ENCODE results near the gene NFIX.

Gene NFIX

DNA sequence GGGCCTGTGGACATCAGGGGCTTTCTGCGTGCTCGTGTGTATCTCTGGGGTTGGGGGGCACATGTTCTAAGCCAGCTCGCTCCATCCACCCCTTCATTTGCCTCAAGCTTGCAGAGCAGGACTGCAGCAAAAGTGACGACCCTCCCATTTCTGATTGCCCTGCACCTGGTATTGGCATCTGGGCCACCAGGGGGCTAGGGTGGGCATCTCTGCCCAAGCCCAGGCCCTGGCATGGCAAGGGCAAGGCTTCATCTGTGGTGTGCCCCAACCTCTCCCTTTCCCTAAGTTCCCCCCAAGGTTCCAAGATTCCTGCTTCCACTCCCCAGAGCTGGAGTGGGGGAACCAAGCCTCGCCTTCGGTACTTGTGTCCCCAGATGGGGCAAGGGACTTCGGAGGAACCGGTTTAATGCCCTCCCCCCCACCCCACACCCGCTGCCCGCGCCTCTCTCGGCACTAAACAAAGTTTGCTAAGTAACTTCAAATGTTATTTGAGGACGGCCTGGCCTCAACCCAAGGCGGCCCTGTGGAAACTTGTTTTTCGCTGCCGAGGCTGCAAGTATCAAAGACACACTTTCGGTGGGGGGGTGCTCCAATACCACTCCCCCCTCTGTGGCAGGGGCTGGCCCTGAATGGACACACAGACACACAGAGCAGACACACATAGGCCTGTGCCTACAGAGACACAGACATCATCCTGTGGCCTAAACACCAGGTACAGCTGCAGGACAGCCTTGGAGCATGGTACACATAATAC is 12.2 kb downstream of the NFIX start:
- DNase-seq (ENCODE audit: low read depth in 2 of 2) = no peak

DNA sequence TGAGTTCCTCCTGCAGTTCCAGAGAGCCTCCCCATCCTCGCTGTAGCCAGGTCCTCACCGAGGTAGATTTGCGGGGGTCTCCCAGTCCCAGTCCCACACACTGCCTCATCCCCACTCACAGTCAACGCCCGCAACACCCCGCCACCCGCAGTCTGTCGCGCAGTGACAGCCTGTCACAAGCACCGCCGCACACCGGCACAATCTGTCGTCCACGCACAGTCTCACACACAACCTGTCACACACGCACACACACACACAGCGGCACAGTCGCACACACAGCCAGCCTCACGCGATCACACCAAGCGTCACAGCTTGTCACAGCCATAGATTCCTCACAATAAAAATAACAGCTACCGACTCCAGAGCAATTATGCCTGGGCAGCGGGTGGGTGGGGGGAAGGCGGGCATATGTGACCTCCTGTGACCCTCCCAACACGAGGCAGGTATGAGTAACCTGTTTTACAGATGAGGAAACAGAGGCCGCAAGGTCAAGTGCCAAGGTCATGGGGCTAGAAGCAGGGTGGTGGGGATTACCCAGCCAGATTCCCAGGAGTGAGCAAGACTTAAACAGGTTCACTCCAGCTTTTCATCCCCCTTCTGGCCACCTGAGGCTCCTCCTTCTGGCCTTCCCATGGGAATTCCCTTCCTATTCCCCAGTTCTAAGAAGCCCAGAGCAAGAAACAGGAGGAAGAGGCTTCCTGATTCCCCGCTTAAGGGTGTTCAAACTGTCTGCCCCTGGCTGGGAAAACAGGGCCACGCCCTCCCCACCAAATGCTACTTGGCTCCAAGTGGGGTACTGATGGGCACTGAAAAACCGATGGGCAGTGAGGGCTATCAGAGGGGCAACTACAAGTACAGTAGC is 13.9 kb downstream of the NFIX start:
- DNase-seq (ENCODE audit: low read depth in 2 of 2) = no peak

DNA sequence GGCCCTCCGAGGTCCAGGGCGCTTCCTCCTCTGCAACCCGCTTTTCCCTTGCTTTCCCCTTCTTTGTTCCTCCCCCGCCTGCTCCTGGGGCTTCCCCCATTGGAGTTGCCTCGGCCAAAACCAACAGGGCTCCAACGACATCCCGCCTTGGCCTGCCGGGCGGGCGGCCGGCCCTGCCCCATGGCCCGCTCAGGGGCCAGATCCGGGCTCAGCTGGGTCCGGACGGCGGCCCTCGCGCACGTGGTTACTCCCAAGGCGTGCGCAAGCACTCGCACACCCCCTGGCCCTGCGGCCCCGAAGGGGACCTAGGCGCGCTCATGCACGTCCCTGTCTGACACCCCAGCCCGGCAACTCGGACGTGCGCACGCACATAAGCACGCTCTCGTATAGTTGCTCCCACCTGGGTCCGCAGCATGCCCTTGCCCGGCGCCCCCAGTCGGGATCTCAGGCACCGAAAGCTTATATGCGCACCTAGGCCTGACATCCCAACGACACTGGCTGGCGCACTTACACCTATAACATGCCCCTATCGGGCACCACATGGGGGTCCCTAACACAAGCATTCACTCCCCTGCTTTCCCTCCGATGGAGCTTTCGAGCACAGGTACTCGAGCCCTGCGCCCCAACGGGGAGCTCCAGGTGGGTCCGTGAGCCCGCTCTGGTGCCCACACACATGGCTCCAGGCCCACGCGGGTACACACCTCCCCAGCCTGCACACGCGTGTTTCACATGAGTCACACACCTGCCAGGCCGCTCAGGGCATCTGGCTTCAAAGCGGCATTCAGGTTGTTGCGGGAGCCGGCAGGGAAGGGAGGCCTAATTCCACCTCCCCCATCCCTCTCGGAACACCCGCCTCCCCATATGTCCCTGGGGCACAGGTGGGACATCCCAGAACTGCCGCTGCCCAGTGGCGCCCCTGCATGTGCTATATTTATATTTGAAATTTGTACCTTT is 15.0 kb downstream of the NFIX start:
- DNase-seq (ENCODE audit: low read depth in 2 of 2) = no peak

DNA sequence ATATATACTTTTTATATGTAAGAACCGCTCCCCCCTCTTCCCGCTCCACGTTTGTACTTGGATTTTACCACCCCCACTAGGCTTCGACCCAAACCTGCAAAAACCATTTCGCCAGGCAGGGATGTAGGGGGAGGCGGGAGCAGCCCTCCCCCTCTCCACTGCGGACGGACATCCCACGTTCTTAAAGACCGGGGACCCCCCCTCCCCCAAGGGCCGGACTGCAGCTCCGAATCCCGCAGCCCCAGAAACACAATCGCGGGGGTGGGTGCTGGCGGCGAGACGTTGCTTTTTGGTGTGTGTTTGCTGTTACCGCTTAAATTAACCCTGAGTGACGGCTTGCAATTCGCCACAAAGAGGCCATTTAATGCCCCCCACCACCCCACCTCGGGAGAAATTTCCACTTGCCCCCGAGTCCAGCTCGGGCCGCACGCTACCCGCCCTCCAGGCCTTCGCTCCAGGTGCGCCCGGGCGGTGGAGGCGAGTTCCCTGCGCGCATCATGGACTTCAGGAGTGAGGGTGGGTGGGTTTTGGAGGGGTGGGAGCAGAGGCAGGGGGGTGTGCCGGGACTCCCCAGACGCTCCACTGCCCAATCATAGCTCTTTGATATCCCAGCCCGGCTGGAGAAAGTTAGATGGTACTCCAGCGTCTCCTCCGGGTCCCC is 15.8 kb downstream of the NFIX start:
- DNase-seq (ENCODE audit: low read depth in 2 of 2) = no peak

DNA sequence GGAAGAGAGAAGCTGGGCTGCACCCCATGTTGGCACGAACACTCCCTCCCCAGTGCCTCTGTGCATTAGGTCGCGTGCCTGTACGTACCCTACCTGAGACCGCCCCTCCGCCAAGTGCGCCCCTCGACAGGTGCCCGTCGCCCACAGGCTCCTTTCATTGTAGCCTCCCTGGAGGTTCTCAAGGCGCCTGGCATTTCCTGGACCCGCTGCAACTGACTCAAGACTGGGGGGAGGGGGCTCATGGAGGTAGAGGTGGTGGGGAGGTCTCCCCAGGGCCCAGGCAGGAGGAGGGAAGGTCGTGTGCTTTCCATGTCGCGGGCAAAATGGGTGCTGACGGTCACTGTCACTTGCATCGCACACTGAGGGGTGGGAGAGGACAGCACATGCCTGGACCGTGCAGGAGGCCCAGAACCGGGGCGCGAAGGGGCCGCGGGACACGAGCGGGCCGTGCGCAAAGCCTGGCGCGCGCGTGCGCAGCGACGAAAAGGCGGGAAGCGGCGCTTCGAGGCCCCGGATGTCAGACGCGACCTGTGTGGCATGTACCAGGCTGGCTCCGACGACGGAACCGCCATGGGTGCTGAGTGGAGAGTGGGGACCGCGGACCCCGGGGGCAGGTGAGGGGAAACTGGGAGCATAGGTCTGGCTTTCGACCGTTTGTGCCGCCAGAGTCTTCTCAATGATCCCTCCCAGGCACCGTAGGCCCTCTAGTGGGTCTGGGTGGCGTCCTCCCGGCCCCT is 16.5 kb downstream of the NFIX start:
- no peak for DNase-seq (ENCODE audit: low read depth in 2 of 2)

DNA sequence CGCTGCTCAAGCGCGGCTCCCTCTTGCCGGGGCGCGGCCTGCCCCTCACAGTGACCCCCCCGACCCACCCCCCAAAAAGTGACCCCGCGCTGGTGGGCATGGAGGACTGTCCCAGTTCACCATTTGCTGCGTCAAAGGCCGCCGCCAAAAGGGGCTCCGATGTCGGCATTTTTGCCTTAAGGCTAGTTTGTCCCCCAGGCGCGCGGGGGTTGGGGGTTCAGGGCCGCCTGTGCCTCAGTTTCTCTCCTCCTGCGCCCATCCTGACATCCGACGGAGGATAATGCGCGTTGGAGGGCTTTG is 17.1 kb downstream of the NFIX start:
- no peak for DNase-seq (ENCODE audit: low read depth in 2 of 2)

DNA sequence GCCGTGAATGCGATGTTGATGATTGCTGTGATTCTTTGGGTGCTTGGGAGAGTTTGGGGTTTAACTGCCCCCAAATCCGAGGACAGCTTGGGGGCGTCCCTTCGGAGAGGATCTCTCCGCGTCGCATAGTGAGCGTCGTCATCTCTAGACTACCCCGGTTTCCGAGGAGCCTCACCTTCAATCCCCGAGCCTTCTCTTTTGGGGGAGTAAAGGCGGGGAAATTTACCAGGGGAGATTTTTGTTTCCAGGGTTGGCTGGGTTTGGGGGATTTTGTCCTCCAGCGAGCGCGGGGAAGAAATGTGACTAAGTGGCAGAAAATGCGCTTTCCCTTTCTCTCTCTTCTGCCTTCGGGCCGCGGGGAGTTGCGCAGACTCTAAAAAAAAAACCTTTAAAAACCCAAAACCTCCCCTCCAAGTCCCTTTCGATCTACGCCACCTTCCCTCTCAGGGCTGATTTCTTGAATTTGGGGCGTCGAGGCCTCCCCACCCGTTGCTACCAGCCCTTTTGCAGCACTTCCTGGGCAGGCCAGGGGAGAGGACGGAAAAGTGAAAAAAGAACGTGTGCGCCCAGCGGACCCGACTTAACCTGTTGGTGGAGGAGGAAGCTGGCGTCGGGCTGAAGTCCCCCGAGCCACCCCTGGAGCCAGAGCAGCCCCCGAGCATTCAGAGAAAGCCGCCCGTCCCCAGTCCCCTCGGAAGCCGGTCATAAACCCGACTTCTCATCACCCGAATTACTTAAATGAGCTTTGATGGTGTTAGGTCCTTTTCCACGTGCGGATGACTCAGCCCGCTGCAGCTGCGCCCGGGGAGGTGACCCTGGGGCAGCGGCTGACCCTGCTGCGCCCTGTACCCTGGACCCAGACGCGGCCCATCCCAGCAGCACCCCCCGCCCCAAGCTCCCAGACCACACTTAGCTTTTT is 17.7 kb downstream of the NFIX start:
- DNase-seq (ENCODE audit: low read depth in 2 of 2) = no peak

DNA sequence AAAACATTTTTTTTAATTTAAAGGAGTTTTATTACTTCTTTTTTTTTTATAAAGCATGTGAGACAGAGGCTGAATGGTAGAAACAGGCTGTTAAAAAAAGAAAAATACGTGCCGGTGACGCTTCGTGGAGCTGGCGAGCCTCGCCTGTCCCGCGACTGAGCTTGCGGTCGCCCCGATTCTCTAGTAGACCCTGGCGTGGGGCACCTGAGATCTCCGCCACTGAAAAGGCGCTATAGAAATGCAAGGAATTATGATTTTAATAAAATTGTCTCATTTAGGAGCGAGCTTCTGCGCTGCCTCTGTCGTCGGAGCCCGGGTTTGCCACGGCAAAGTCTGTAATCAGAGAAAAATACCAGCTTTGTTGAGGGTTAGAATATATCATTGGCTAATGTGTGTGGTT is 18.4 kb downstream of the NFIX start:
- DNase-seq (ENCODE audit: low read depth in 2 of 2) = no peak

DNA sequence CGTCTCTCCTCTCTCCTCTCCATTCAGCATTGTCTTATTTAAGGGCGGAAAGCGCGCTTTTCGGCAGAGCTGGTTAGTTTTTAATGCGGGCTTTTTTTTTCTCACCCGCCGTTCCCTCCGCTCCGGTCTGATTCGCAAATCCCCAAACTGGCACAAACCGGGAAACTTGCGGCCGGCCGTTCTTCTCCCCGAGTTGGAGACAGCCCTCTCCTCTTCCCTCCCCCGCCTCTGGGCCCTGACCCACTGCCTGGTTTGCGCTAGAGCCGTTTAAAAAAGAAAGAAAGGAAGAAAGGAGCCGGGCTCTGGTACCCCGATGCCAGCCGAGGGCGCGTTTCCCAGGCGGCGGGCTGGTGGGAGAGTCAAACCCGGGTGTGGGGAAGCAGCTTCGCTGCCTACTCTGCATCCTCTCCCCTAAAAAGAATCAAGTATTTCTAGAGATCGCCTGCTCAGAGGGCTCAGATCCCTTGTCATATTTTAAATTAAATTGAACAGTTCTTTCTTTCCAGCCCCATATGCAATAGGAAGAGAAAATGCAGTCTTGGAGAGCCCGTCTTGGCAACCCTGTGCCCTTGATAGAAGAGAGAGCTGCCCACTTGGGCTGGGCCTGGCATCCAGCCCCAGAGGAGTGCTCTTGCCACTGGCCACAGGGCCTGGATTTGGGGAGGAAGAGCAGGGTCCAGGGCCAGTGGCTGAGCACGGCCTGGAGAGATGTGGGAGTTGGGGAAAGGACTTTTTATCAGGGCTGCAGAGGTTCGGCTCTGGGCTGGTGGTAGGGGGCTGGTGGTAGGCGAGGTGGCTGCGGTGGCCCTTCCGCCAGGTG is 19.0 kb downstream of the NFIX start:
- no peak for DNase-seq (ENCODE audit: low read depth in 2 of 2)

DNA sequence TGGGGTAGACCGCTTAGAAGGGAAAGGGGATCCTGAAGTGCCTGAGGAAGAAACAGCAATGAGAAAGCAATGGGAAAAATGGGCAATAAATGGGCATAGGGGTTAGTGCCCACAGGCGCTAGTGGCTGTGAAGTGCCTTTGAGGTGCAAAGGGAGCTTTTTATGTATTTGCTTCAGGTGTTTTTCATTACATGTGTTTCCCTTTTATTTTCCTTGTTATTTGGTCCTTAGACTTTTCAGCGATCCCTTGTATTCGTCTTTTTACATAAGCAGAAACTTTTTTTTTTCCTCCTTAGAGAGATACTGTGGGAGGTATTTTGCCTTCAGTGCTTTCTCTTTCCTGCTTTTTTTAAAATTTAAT is 19.6 kb downstream of the NFIX start:
- no peak for DNase-seq (ENCODE audit: low read depth in 2 of 2)

DNA sequence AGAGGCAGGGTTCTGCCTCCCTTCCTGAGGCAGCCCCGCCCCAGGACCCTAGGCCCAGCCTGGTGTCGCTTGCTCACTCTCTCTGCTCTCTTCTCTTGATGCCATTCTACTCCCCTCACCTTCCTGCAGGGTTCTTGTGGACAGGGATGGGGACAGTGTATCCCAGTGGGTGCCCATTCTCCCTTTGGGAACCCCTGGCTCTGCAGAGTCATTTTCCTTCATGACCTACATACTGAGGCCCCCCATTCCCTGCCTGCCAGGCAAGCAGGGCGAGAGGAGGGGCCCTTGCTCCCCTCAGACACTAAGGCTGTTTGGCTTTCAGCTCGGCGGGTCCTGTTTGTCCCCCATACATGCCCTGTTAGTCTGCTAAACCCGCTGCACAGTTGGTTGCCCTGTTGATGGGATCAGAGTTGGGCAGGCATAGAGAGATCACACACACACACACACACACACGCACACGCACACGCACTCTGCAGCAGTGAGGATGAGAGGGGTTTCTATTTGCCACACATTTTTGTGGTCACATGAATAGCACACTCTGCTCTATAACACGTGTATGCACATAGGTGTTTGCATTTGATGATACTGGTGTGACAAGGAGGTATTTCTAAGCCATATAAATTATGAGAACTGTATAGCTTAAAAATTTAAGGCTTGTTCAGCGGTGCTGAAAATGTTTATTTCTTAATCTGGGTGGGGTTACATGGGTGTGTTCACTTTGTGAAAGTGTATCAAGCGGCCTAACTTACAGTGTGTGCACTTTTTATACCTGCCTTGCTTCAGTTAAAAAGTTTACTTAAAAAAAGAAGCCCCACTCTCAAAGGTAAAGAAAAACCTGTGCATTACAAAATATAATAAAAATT is 20.3 kb downstream of the NFIX start:
- DNase-seq (ENCODE audit: low read depth in 2 of 2) = no peak

DNA sequence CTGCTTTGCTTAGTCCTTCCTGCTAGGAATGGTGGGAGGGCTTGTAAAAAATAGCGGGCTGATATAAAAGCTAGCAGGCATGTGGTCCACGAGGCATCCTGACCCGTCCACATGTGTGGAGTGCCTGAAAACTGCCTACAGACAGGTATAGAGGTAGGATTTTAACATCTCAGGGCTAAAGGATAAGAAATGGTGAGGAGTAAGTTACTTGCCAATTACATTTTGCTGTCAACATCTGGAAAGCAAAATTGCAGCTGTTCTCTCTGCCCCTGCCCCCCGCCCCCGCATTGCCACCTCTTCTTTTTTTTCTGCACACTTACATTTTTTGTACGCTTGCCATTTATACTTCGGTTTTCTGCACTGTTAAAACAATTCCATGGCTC is 21.0 kb downstream of the NFIX start:
- DNase-seq (ENCODE audit: low read depth in 2 of 2) = no peak

DNA sequence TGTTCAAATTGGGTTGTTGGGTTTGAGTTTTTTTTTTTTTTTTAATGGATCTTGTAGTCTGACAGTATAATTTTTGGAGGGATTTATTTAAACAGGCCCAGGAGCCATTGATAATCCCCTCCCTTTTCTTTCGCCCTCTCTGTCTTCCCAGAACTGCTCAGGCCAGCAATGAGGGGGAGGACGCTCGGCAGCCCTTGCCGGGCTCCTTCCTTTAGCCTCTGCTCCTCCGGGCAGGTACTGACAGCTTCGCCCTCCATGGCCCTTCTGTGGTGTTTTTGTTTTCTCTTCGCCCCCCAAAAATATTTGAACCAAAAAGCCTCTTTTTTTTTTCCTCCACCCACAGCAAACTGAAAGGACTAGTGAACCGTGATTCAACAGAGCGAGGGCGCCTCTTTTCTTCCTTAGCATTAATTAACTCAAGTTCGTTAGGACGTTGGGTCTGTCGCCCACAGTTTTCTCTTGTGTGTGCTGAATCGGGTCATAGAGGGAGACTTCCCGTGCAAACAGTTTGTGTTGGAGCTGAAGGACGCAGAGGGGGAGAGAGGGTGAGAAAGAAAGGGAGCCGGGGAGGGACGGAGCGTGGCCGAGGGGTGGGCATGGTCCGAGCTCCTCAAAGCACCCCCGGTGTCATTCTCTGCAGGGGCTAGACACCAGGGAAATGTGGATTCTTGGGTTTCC is 21.5 kb downstream of the NFIX start:
- no peak for DNase-seq (ENCODE audit: low read depth in 2 of 2)

DNA sequence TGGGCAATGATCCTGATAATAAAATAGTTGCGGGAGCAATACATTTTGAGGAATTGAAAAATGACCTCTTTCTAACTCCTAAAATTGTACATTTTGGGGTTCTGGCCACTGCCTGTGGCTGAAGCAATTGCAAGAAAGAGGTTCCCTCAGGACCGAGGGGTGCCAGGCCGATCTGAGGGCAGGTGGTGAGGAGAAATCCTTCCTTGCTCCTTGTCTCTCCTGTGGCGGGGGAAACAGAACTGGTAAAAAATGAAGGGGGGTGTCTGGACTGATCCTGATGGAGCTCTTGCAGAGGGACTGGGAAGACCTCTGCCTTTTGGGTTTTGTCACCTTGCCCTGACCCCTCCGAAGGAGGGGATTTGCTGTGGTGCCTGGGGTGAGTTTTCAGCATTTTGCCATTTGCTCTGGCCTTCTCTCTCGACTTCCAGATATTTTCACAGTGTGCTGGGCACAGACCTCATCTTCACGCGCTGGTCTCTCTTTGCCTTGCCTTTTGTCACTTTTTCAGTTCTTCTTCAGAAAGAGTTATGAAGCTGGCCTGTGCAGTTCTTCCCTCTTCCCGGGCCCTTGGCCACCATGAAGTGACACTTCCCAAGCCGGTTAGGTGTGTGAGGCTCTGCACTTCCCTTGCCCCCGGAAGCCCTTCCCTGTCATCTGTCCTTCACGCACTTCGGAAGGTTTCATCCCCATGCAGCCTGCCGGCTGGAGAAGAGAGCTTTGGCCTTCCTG is 22.2 kb downstream of the NFIX start:
- DNase-seq (ENCODE audit: low read depth in 2 of 2) = no peak

DNA sequence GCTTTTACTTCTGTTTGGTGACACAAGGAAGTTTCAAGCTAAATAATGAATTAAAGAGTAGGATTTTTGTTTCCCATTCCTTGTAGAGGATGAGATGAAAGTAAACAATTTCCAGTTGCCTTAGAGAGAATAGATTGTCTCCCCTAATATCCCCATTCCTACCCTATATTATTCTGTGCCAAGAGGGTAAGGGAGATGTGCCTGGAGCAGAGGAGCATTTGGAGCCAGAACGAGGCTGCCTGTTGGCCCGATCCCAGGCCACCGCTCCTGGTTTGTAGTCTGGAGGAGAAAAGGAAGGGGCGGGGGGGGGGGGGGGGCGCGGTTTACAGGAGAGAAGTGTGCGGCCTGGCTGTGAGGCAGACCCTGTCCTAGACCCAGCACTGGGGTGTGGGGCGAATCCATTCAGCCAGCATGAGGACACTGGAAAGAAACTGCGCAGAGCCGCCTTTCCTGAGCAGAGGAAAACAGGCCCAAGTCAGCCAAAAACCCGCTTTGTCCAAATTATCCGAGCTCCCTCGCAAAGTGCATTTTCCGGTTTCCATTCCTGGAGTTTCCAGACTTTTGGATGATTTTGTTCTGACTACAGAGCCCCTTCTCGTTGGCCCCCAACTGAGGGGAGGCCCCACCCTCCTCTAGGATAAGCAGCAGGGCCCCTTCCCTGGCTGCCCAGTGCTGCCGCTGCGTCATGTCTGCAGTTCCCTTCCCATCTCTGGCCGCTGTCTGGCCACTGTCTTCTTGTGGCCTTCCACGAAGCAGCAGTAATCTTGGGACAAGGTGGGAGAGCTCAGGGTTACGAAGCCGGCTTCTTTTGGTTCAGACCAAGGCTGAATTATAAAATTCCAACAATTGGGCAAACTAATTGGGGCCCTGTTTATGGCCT is 23.0 kb downstream of the NFIX start:
- no peak for DNase-seq (ENCODE audit: low read depth in 2 of 2)

DNA sequence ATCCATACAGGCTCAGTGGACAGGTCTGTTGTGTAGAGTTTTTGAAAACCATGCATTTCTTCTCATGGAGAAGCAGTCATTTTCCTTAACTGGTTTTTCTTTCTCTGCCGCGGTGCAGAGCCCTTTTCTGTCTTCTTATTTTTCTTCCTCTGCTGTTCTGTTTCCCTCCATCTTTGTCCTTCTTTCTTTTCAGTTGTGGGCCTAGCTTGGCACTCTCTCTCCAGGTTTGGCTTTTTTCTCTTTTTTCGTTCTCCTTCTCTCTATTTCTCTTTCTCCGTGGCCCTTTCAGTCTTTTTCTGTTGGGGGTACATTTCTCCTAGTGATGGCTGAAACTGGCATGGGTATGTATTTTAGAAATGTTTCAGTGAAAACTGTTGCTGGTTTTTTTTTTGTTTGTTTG is 24.1 kb downstream of the NFIX start:
- no peak for DNase-seq (ENCODE audit: low read depth in 2 of 2)

Data from activated CD8-positive, alpha-beta memory T cell treated with anti-CD3 and anti-CD28 coated beads for 4 hours (primary cell).